HG03196 (cell line): ENCODE data around the gene SLC25A39.
"Not testable (repeated sequence)": the region's sequence is repeated elsewhere in the genome, so short reads cannot be mapped to it uniquely, and the experiment has no call there.

Experiments used
- ATAC-seq: cut with Tn5 transposase; IDR thresholded peaks from one replicate; pipeline ENCODE4 v1.9.1; 2021; ENCODE audit not compliant: unreplicated experiment

The SLC25A39 gene

DNA sequence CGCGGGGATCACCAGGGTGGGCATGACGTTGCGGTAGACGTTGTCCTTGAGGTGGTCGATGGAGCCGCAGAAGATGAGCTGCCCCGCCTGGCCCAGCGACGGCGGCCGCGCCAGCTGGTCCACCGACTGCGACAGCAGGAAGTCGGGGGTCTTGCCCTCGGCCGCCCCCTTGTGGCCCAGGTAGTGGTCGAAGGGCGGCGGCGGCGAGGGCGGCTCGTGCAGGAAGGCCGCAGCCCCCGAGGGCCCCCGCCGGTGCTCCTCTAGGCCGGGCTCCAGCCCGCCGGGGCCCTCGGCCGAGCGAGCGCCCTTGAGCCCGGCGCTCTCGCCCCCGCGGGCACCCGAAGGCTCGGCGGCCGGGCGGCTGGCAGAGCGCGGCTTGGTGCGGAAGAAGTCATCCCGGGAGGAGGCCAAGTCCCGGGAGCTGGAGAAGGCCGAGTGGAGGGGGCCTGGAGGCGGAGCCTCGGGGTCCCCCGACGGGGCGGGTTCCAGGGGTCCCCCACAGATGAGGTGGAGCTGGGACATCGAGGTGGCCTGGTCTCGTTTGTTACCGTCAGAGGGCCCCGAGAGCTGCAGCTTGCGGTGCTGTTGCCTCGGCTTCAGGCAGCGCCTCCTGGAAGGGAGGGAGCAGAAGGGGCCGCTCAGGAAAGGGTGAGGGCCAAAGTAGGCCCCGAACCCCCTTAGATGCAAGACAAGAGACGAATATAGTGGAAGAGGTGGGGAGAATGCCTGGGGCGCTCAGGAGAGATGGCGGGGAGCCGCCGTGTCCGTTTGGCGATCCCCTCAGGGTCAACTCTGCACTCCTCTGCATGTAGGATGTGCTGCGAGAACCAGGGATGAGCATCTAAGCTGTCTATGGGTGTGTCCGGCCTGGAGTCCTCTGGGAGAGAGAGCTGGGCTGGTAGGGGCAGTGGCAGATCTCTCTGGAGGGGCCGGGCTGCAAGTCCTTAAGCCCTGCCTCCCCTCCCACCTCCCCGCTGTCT lies 30.2 kb upstream of the SLC25A39 start:
- ATAC-seq: no peak

DNA sequence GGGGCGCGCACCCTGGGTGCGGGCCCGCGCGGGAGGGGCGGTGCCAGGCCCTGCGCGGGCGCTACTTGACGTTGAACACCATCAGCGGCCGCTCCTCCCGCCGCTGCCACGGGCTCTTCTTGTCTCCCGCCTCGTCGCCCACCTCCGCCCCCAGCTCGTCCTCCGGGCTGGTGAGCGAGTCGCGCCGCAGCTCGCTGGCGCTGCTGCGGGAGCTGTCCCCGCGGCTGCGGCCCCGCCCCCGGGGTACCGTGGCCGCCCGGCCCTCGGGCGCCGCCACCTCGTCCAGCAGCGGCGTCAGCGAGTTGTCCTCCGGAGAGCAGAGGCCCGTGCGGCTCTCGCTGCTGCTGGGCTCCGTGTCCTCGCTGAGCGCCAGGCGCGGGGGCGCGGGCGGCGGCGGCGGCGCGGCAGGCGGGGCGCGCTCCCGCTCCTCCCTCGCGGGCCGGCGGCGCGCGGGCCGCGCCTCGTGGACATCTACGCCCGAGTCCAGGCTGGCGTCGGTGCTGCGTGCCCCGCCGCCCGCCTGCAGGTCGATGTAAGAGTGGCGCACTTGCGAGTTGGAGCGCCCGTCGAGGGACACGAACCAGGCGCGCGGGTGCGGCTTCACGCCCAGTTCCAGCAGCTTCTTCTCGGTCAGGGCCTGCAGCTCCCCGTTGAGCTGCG lies 29.2 kb upstream of the SLC25A39 start:
- no peak for ATAC-seq

DNA sequence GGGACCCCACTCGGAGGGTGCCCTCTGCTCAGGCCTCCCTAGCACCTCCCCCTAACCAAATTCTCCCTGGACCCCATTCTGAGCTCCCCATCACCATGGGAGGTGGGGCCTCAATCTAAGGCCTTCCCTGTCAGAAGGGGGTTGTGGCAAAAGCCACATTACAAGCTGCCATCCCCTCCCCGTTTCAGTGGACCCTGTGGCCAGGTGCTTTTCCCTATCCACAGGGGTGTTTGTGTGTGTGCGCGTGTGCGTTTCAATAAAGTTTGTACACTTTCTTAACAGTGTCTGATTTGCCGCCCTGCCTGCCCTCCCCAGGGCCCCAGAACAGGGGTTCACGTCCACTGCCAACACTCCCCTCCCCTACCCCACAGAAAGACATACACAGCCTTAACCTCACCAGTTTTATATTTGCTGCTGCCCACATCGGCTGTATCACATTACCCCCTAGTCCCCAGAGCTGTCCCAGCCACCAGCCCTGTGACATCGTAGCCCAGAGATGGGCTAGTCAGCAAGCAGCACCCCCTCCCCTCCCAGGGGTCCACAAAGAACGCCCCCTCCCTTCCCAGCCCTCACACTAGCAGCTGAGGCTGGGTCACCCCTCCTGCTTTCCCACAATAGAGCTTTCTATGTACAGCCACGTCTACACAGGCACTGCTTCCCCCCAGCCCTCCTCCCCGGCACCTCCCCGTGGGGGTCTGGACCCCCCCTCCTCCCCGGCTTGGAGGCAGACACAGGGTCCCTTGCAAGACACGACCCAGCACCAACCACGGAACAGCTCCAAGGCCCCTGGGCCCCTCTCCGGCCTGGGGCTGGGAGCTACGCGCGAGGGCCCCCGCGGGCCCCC lies 28.4 kb upstream of the SLC25A39 start:
- no peak for ATAC-seq

GRCh38 chr17:44351961-44352827 lies 27.6 kb upstream of the SLC25A39 start:
- ATAC-seq: no peak

- no peak for ATAC-seq
Observed at GRCh38 chr17:44351464-44351863, 26.8 kb upstream of the SLC25A39 start.

DNA sequence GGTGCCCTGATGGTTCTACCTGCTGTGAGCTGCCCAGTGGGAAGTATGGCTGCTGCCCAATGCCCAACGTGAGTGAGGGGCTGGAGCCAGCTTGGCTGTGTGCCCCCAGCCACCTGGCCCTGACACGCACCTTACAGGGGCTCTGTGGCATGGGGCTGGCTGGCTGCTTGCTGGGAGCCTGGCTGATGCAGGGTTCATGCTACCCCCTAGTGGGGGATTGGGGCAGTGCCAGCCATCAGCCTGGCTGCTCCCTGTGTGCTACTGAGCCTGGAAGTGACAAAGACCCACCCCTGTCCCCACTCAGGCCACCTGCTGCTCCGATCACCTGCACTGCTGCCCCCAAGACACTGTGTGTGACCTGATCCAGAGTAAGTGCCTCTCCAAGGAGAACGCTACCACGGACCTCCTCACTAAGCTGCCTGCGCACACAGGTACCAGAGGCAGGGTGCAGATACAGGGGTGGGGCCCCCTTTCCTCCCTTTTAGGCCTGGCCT lies 26.2 kb upstream of the SLC25A39 start:
- no peak for ATAC-seq

- ATAC-seq: no peak
Observed at GRCh38 chr17:44349553-44350070, 25.0 kb upstream of the SLC25A39 start.

GRCh38 chr17:44348988-44349364 lies 24.4 kb upstream of the SLC25A39 start:
- no peak for ATAC-seq

GRCh38 chr17:44348234-44348987 lies 23.8 kb upstream of the SLC25A39 start:
- no peak for ATAC-seq

GRCh38 chr17:44347206-44348055 lies 22.8 kb upstream of the SLC25A39 start:
- not testable (repeated sequence) for ATAC-seq

DNA sequence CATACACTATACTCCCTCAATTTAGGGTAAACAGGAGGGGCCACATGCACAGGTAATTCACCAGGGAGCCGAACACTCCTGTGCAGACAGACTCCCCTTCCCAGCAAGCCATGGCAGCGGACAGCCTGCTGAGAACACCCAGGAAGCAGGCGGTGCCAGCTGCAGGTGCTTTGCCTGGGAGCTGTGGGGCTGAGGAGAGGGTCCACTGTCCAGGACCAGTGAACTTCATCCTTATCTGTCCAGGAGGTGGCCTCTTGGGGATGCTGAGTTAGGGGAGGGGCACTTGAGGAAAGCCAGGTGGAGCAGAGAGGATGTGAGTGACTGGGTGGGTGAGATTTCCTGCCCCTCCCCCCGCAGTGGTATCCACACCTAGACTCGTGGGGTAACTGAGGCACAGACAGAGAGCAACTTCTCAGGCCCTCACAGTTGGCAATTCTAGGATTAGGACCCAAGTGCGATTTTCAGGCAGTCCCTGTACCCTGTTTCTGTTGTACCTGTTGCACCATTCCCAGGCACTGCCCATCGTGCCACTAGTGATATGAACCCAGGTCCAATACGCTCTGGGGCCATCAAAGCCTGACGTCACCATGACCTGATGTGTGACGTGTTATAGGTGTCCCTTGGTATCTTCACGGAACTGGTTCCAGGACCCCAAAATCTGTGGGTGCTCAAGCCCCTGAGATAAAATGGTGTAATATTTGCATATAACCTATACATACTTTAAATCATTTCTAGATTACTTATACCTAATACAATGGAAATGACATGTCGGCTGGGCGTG lies 21.6 kb upstream of the SLC25A39 start:
- no peak for ATAC-seq

DNA sequence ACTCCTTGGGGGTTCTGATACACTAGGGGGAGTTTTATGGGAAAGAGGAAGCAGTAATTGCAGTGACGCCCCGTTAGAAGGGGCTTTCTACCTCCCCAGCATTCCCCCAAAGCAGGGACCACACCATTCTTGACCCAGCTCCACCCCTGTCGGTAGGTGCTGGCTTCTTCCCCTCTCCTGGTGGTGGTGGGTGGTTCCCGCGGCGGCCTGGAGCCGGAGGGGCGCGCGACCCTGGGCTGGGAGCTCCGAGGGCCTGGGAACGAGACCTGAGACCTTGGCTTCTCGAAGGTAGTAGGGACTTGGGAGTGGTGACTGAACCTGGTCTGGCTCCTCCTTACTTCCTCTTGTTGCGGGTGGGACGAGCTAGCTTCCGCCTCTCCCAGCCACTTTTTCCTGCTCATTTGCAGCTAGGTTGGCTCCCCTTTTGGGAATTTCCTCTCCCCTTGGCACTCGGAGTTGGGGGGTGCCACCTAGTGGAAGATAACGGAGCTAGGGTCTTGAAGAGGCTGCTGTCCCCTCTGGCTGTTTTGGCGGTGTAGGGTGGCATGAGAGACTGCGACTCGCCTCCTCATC lies 20.9 kb upstream of the SLC25A39 start:
- peak; percentile 4 for ATAC-seq

GRCh38 chr17:44344939-44345453 lies 20.4 kb upstream of the SLC25A39 start, which contains the start of gene GRN:
GRN (plus strand) TSS chr17:44345302; CDS start chr17:44349165, 3,863 bp downstream.
- ATAC-seq: peak; percentile 46

DNA sequence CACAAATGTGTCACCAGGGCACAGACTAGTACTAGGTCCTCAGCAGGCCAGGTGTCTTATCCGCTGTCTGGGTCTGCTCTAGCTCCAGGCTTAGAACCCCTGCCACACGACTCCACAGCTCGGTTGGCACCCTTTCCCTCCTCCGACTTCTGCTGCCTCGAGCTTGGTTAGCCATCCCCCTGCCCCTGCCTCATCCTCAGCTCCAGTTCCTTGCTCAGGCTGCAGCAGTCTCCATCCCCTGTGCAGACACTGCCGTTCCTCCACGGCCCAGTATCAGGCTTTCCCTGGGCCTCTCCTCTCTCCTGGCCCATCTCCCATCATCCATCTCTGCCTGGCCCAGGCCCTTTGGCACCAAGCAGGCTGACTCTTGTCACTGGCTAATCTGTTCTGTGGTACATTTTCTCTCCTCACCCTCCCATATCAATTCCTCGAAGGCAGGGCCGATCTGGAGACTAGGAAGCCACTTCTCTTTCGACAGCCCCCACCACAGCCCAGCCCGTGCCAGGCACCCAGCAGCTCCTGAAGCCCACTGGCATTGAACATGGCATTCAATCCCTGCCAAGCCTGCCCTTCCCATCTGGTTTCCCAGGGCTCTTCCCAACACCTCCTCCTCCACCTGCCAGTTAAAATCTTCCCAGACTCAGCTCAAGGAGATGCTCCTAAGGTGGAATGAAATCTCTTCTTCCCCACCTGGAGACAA lies 19.0 kb upstream of the SLC25A39 start:
- ATAC-seq: no peak

- not testable (repeated sequence) for ATAC-seq
Observed at GRCh38 chr17:44340553-44340952, 15.9 kb upstream of the SLC25A39 start.

DNA sequence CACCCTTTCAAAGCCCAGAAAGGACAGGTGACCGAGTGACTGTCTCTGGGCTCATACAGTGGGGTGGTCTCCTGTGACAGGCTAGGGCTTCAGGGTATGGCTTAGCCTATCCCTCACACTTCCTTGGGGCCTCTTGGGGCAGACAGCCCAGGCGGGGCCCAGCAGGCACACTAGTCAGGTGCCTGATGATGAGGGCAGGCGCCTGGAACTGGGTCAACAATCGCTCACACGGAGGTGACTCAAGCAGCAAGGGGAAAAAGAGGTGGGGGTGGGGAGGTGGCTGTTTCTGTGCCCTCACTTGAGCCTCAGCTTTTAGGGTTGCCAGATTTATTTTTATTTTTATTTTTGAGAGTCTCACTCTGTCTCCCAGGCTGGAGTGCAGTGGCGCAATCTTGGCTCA lies 14.1 kb upstream of the SLC25A39 start:
- no peak for ATAC-seq
